ENCODE data around the gene AKNA. TPM values are rescaled to one million over a fixed set of nuclear protein-coding genes. Genes with fewer than 3 reads are reported as not detected.

The AKNA gene
- total and polyA plus RNA-seq, 2 donors from 2014 or later = 6.1 to 52.1 TPM

- H3K9me3 ChIP-seq (ENCODE audit: control insufficient read depth in 2 of 3, insufficient read depth in 1 of 3, low read length in 3 of 3) = no peaks in the 10 kb centered on the region
- intact Hi-C loops (cut with DNase I) = no loop called here
- TF ChIP-seq, protein P1, sequence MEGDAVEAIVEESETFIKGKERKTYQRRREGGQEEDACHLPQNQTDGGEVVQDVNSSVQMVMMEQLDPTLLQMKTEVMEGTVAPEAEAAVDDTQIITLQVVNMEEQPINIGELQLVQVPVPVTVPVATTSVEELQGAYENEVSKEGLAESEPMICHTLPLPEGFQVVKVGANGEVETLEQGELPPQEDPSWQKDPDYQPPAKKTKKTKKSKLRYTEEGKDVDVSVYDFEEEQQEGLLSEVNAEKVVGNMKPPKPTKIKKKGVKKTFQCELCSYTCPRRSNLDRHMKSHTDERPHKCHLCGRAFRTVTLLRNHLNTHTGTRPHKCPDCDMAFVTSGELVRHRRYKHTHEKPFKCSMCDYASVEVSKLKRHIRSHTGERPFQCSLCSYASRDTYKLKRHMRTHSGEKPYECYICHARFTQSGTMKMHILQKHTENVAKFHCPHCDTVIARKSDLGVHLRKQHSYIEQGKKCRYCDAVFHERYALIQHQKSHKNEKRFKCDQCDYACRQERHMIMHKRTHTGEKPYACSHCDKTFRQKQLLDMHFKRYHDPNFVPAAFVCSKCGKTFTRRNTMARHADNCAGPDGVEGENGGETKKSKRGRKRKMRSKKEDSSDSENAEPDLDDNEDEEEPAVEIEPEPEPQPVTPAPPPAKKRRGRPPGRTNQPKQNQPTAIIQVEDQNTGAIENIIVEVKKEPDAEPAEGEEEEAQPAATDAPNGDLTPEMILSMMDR (IDR thresholded peaks at IDR 0.05; ENCODE audit: borderline replicate concordance, extremely low read depth, insufficient read depth) = no peak
- DNase-seq (peak in 1 of 5 donors; percentile 38), FAIRE-seq (no peak)
- H3K9ac ChIP-seq (ENCODE audit: low read length in 3 of 3) = no peak overlapping the region
- no peak overlapping the region for H3K4me3 ChIP-seq (ENCODE audit: low read length in 3 of 3)
- H3K27ac ChIP-seq (ENCODE audit: low read depth in 2 of 2, low read length in 2 of 2) = no peak overlapping the region
- H3K36me3 ChIP-seq (ENCODE audit: control insufficient read depth in 2 of 3, insufficient read depth in 3 of 3, low read length in 3 of 3) = peaks cover 4 to 14% (median 12%) of the 10 kb centered on the region in 3 donors
- no peaks in the 10 kb centered on the region for H3K27me3 ChIP-seq (ENCODE audit: control insufficient read depth, insufficient read depth, low read length)
- H3K4me1 ChIP-seq (ENCODE audit: control insufficient read depth in 2 of 3, insufficient read depth in 2 of 3, low read depth in 1 of 3, low read length in 3 of 3) = peaks cover 0 to 2% (median 2%) of the 10 kb centered on the region in 3 donors
These were observed 44.2 kb downstream of the AKNA start for GRCh38 chr9:114343471-114344187.

DNA sequence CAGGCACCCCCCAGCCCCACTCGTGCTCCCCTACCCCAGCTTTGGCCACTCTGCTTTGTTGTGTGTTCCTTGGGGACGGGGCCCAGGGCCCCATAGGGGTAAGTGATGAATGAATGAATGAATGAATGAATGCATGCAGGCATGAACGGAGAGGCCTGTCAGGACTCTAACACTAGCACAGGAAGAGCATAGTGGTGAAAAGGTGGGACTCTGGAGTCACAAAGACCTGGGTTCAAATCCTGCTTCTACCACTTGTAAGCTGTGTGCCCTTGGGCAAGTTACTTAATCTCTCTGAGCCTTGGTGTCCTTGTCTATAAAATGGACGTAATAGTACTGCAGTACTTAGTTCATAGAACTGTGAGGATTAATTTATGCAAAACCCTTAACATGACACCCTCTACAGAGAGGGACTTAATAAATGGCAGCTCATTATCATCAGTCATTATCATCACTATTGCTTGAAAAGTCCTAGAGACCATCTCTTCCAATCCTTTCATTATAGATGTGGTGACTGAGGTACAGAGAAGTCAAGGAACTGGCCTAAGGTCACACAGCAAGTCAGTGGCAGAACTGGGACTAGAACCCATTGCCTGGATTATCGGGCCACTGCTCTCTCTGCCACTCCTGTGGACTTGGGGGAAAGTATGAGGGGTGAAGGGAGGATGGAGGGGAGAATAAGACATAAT lies 44.9 kb downstream of the AKNA start:
- DNase-seq (peak in 1 of 5 donors; percentile 15), FAIRE-seq (no peak)
- H3K9ac ChIP-seq (ENCODE audit: low read length in 3 of 3) = no peak overlapping the region
- TF ChIP-seq, protein P1 (IDR thresholded peaks at IDR 0.05; ENCODE audit: borderline replicate concordance, extremely low read depth, insufficient read depth) = no peak
- no peak overlapping the region for H3K4me3 ChIP-seq (ENCODE audit: low read length in 3 of 3)
- H3K4me1 ChIP-seq (ENCODE audit: control insufficient read depth in 2 of 3, insufficient read depth in 2 of 3, low read depth in 1 of 3, low read length in 3 of 3) = no peaks in the 10 kb centered on the region
- intact Hi-C loops (cut with DNase I) = no loop called here
- H3K9me3 ChIP-seq (ENCODE audit: control insufficient read depth in 2 of 3, insufficient read depth in 1 of 3, low read length in 3 of 3) = no peaks in the 10 kb centered on the region
- H3K27ac ChIP-seq (ENCODE audit: low read depth in 2 of 2, low read length in 2 of 2) = no peak overlapping the region
- peaks cover 9 to 13% (median 10%) of the 10 kb centered on the region in 3 donors for H3K36me3 ChIP-seq (ENCODE audit: control insufficient read depth in 2 of 3, insufficient read depth in 3 of 3, low read length in 3 of 3)
- no peaks in the 10 kb centered on the region for H3K27me3 ChIP-seq (ENCODE audit: control insufficient read depth, insufficient read depth, low read length)

GRCh38 chr9:114341991-114342390 lies 45.8 kb downstream of the AKNA start:
- Histone ChIP-seq H3K36me3 (ENCODE audit: control insufficient read depth in 2 of 3, insufficient read depth in 3 of 3, low read length in 3 of 3) (peaks cover 9 to 15% (median 10%) of the 10 kb centered on the region in 3 donors), H3K9ac (ENCODE audit: low read length in 3 of 3) (no peak overlapping the region), H3K4me3 (ENCODE audit: low read length in 3 of 3) (no peak overlapping the region), H3K4me1 (ENCODE audit: control insufficient read depth in 2 of 3, insufficient read depth in 2 of 3, low read depth in 1 of 3, low read length in 3 of 3) (no peaks in the 10 kb centered on the region), H3K9me3 (ENCODE audit: control insufficient read depth in 2 of 3, insufficient read depth in 1 of 3, low read length in 3 of 3) (no peaks in the 10 kb centered on the region), H3K27ac (ENCODE audit: low read depth in 2 of 2, low read length in 2 of 2) (no peak overlapping the region), H3K27me3 (ENCODE audit: control insufficient read depth, insufficient read depth, low read length) (no peaks in the 10 kb centered on the region)
- TF ChIP-seq, protein P1 (IDR thresholded peaks at IDR 0.05; ENCODE audit: borderline replicate concordance, extremely low read depth, insufficient read depth) = no peak
- intact Hi-C loops (cut with DNase I) = no loop called here
- peak in 1 of 5 donors; percentile 10 for DNase-seq
- FAIRE-seq = no peak

Measured in kidney (tissue), 14 donors.